GM21515 (cell line): ENCODE data around the gene TIPARP.

Experiments
- ATAC-seq: cut with Tn5 transposase; IDR thresholded peaks from one replicate; pipeline ENCODE4 v1.9.1; 2021; ENCODE audit not compliant: unreplicated experiment

The TIPARP gene

GRCh38 chr3:156674046-156674910 is at the start of gene TIPARP:
TSS of gene TIPARP (plus strand) at chr3:156674590. CDS start at chr3:156677698, 3,108 bp downstream.
- peak; percentile 83 for ATAC-seq

- no peak for ATAC-seq
Observed at GRCh38 chr3:156626104-156626503, 48.3 kb upstream of the TIPARP start.

- ATAC-seq: no peak
Observed at GRCh38 chr3:156627946-156628569, 46.3 kb upstream of the TIPARP start.

GRCh38 chr3:156628836-156629618 is 45.4 kb upstream of the TIPARP start:
- no peak for ATAC-seq

GRCh38 chr3:156630081-156630772 is 44.2 kb upstream of the TIPARP start:
- no peak for ATAC-seq

- ATAC-seq: no peak
Observed at GRCh38 chr3:156630773-156631093, 43.7 kb upstream of the TIPARP start.

GRCh38 chr3:156631323-156631722 is 43.1 kb upstream of the TIPARP start:
- ATAC-seq: no peak

GRCh38 chr3:156632601-156633000 is 41.8 kb upstream of the TIPARP start:
- no peak for ATAC-seq

- ATAC-seq: no peak
Observed at GRCh38 chr3:156633335-156633734, 41.1 kb upstream of the TIPARP start.

- ATAC-seq: no peak
Observed at GRCh38 chr3:156635034-156635433, 39.4 kb upstream of the TIPARP start.

- ATAC-seq: no peak
Observed at GRCh38 chr3:156635973-156636372, 38.4 kb upstream of the TIPARP start.

- no peak for ATAC-seq
Observed at GRCh38 chr3:156637480-156638022, 36.8 kb upstream of the TIPARP start.

- ATAC-seq: no peak
Observed at GRCh38 chr3:156638271-156638670, 36.1 kb upstream of the TIPARP start.

GRCh38 chr3:156639414-156640023 is 34.9 kb upstream of the TIPARP start:
- ATAC-seq: no peak

GRCh38 chr3:156641618-156641975 is 32.8 kb upstream of the TIPARP start:
- ATAC-seq: no peak

GRCh38 chr3:156642750-156643728 is 31.4 kb upstream of the TIPARP start:
- no peak for ATAC-seq

GRCh38 chr3:156643729-156644389 is 30.5 kb upstream of the TIPARP start:
- peak; percentile 91 for ATAC-seq

GRCh38 chr3:156644958-156645357 is 29.4 kb upstream of the TIPARP start:
- ATAC-seq: no peak

- no peak for ATAC-seq
Observed at GRCh38 chr3:156646958-156647357, 27.4 kb upstream of the TIPARP start.
